Measurements from ENCODE around the gene CXCL9.
"Not testable (repeated sequence)": the region's sequence is repeated elsewhere in the genome, so short reads cannot be mapped to it uniquely, and the experiment has no call there.

GRCh38 chr4:76049860-76050416 lies 42.6 kb upstream of the CXCL9 start:
- not testable (repeated sequence) for TF ChIP-seq PRDM4 (tag by site-specific recombination; IDR thresholded peaks at IDR 0.05); ZNF792 (tag by site-specific recombination; IDR thresholded peaks at IDR 0.05); CTCF (tag by site-specific recombination; IDR thresholded peaks at IDR 0.05); ZNF777 (tag by site-specific recombination; IDR thresholded peaks at IDR 0.05; ENCODE audit: borderline replicate concordance); ZNF133 (tag by site-specific recombination; IDR thresholded peaks at IDR 0.05)

All from HEK293 (cell line).